NOMO-1 treated with DMSO at 0.1 percent for 48 hours (cell line): ENCODE measurements around the gene AGER.
"Not testable (repeated sequence)": the region's sequence is repeated elsewhere in the genome, so short reads cannot be mapped to it uniquely, and the experiment has no call there.

Source experiments
- DNase-seq: peaks from one replicate; lab custom pipeline; 2025; ENCODE audit not compliant: unreplicated experiment; lab: John Stamatoyannopoulos, UW

AGER gene

GRCh38 chr6:32184084-32184640 lies at the start of gene AGER:
Gene AGER (minus strand): TSS chr6:32184253. CDS start chr6:32184222, 31 bp downstream.
- no peak for DNase-seq

DNA sequence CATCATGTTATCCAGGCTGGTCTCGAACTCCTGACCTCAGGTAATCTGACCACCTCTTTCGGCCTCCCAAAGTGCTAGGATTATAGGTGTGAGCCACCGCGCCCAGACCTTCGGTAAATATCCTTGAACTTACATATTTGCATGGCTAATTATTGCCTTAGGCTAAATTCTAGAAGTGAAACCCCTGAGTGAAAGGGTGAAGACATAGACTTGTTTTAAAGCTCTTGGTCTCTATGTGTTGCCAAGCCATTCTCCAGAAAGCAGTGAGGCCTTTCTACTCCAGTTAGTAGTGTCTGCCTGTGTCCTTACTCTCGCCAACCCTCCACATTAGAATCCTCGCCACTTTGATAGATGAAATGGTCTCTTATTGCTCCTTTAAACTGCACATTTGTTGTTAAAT lies 42.4 kb upstream of the AGER start:
- DNase-seq, result no peak

- no peak for DNase-seq
These were observed 40.6 kb upstream of the AGER start for GRCh38 chr6:32224696-32225095.

GRCh38 chr6:32223258-32224235 lies 39.5 kb upstream of the AGER start, which contains the start of gene NOTCH4:
Gene NOTCH4 (minus strand): TSS chr6:32224067. CDS start chr6:32223928, 139 bp downstream.
- DNase-seq, result no peak

- DNase-seq, result peak; percentile 35
These were observed 38.5 kb upstream of the AGER start for GRCh38 chr6:32222333-32223230.

DNA sequence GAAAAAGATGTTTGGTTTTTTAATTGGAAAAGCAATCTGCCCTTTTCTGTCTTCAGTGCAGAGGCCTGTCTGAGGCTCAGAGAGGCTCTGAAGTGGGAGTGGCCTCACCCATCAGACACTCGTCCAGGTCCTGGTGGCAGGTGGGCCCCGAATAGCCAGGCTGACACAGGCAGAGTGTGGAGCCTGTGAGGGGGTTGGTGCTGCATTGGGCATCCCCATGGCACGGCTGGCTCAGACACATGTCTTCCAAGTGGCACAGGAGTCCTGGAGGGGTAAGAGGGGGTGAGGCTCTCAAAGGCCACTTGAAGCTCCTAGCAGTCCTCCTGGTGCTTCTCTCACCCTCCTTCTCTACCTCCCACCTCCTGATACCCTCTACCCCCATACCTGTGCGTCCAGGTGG lies 36.0 kb upstream of the AGER start:
- DNase-seq, result no peak

GRCh38 chr6:32218167-32218566 lies 34.1 kb upstream of the AGER start:
- DNase-seq, result no peak

GRCh38 chr6:32216998-32217397 lies 32.9 kb upstream of the AGER start:
- DNase-seq, result no peak

- DNase-seq, result no peak
These were observed 32.2 kb upstream of the AGER start for GRCh38 chr6:32216285-32216684.

- DNase-seq, result no peak
These were observed 31.6 kb upstream of the AGER start for GRCh38 chr6:32215617-32216016.

DNA sequence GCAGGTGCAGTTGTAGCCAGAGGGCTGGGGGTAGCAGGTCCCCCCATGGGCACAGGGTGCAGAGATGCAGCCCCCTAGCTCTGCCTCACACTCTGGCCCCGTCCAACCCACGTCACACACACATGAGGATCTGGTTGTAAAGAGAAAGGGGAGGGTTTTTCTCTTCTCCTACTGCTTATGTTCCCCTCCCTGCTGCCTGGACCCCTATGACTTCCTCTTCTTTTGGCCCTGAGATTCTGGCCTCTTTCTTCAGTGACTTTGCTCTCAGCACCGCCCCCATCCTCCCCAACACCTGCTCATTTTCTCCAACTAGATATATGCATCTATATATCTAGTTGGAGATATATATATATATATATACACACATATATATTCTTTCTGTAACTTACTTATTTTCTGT lies 30.1 kb upstream of the AGER start:
- DNase-seq, result peak; percentile 19

- no peak for DNase-seq
These were observed 29.6 kb upstream of the AGER start for GRCh38 chr6:32213649-32214048.

- DNase-seq, result no peak
These were observed 28.2 kb upstream of the AGER start for GRCh38 chr6:32212076-32212760.

- DNase-seq, result not testable (repeated sequence)
These were observed 27.4 kb upstream of the AGER start for GRCh38 chr6:32211432-32211831.

- no peak for DNase-seq
These were observed 26.1 kb upstream of the AGER start for GRCh38 chr6:32210191-32210601.

GRCh38 chr6:32208996-32209395 lies 24.9 kb upstream of the AGER start:
- DNase-seq, result no peak

DNA sequence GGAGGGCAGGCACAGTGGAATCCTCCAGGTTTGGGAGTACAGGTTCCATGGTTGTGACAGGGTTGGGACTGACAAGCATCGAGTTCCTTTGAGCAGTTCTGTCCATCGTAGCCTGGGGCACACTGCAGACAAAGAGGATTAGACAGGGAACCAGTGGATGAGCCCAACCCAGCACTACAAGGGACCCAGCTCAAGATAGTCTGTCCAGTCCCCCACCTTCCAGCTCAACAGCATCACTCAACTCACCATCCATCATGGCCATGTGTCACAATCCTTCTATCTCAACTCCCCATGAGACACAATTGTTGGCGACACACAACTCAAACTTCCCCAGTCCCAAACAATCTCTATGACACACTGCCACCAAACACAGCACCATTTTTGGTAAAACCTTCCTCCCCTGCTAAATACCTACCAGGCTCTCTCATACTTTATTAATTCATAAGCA lies 20.2 kb upstream of the AGER start:
- no peak for DNase-seq

- DNase-seq, result no peak
These were observed 19.6 kb upstream of the AGER start for GRCh38 chr6:32203426-32204267.

DNA sequence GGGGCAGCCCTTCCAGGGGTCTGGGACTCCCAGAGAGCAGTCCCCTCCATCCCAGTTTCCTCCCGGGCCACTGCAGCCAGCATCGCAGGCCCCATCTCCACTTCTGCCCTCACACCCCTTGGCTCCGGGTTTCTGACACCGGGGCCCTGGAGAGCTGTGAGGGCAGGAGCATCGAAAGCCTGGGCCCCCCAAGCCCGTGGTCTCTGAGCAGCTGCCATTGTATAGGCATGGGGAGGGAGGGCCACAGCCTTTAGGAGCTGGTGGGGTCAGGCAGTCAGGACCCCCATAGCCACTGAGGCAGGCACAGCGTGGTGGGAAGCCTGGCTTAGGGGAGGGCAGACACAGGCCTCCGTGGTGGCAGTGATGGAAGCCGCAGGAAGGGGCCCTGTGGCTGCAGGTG lies 18.1 kb upstream of the AGER start:
- no peak for DNase-seq
